ENCODE measurements around the gene PERCC1. TPM values are rescaled to one million over a fixed set of nuclear protein-coding genes. Genes with fewer than 3 reads are reported as not detected.
A peak's percentile ranks its signal among the peaks of the same experiment; 100 is the strongest.

PERCC1 gene
- total RNA-seq, 1 experiment from 2014 or later, result not detected

GRCh38 chr16:1459967-1460366 lies 29.1 kb downstream of the PERCC1 start:
- Histone ChIP-seq H3K27ac (ENCODE audit: low read depth, low read length, poor library complexity, severe bottlenecking) (peak overlapping the region; percentile 23), H3K4me1 (ENCODE audit: insufficient read depth, low read length, poor library complexity, severe bottlenecking) (no peaks in the 10 kb centered on the region), H3K36me3 (ENCODE audit: insufficient read depth, low read length, poor library complexity, severe bottlenecking) (no peaks in the 10 kb centered on the region), H3K27me3 (replicated peaks; ENCODE audit: insufficient read depth, low read depth, low read length, poor library complexity) (no peaks in the 10 kb centered on the region), H3K4me3 (ENCODE audit: low read depth, low read length, poor library complexity, severe bottlenecking) (no peak overlapping the region), H3K9me3 (ENCODE audit: low read depth, low read length, poor library complexity, severe bottlenecking) (no peaks in the 10 kb centered on the region)
- CTCF ChIA-PET, result no interaction called here
- intact Hi-C loops (cut with micrococcal nuclease; ENCODE audit: unreplicated experiment), result no loop called here
- POLR2A ChIA-PET (ENCODE audit: low non-redundant PET), result interaction anchor here (0.6 kb wide), 1 partner anchor 33 kb away, joined by 13 read pairs; no protein-coding TSS in a partner anchor
- no TSS peak for BruUV-seq (replicated peaks)
- no peak for DNase-seq (ENCODE audit: low spot score)
- TF ChIP-seq EZH2 (IDR thresholded peaks at IDR 0.05; ENCODE audit: borderline replicate concordance, low read depth, low read length, poor library complexity, severe bottlenecking), result no peak

GRCh38 chr16:1460602-1461138 lies 29.8 kb downstream of the PERCC1 start:
- BruUV-seq (replicated peaks), result no TSS peak
- no peak overlapping the region for H3K4me3 ChIP-seq (ENCODE audit: low read depth, low read length, poor library complexity, severe bottlenecking)
- H3K27me3 ChIP-seq (replicated peaks; ENCODE audit: insufficient read depth, low read depth, low read length, poor library complexity), result no peaks in the 10 kb centered on the region
- no peaks in the 10 kb centered on the region for H3K4me1 ChIP-seq (ENCODE audit: insufficient read depth, low read length, poor library complexity, severe bottlenecking)
- intact Hi-C loops (cut with micrococcal nuclease; ENCODE audit: unreplicated experiment), result no loop called here
- no peaks in the 10 kb centered on the region for H3K36me3 ChIP-seq (ENCODE audit: insufficient read depth, low read length, poor library complexity, severe bottlenecking)
- ChIA-PET POLR2A (ENCODE audit: low non-redundant PET) (no interaction called here), CTCF (no interaction called here)
- no peaks in the 10 kb centered on the region for H3K9me3 ChIP-seq (ENCODE audit: low read depth, low read length, poor library complexity, severe bottlenecking)
- TF ChIP-seq CTCF (conservative IDR thresholded peaks at IDR 0.05; ENCODE audit: low read depth, low read length) (no peak), EZH2 (IDR thresholded peaks at IDR 0.05; ENCODE audit: borderline replicate concordance, low read depth, low read length, poor library complexity, severe bottlenecking) (no peak)
- H3K27ac ChIP-seq (ENCODE audit: low read depth, low read length, poor library complexity, severe bottlenecking), result no peak overlapping the region
- no peak for DNase-seq (ENCODE audit: low spot score)

- CTCF ChIA-PET, result no interaction called here
Observed at GRCh38 chr16:1461146-1461545, 30.3 kb downstream of the PERCC1 start.

More at GRCh38 chr16:1461146-1461545, 30.3 kb downstream of the PERCC1 start:
- Histone ChIP-seq H3K36me3 (ENCODE audit: insufficient read depth, low read length, poor library complexity, severe bottlenecking) (no peaks in the 10 kb centered on the region), H3K4me3 (ENCODE audit: low read depth, low read length, poor library complexity, severe bottlenecking) (no peak overlapping the region), H3K9me3 (ENCODE audit: low read depth, low read length, poor library complexity, severe bottlenecking) (no peaks in the 10 kb centered on the region), H3K27me3 (replicated peaks; ENCODE audit: insufficient read depth, low read depth, low read length, poor library complexity) (no peaks in the 10 kb centered on the region), H3K27ac (ENCODE audit: low read depth, low read length, poor library complexity, severe bottlenecking) (no peak overlapping the region), H3K4me1 (ENCODE audit: insufficient read depth, low read length, poor library complexity, severe bottlenecking) (no peaks in the 10 kb centered on the region)
- TF ChIP-seq EZH2 (IDR thresholded peaks at IDR 0.05; ENCODE audit: borderline replicate concordance, low read depth, low read length, poor library complexity, severe bottlenecking) (no peak), CTCF (conservative IDR thresholded peaks at IDR 0.05; ENCODE audit: low read depth, low read length) (no peak)
- intact Hi-C loops (cut with micrococcal nuclease; ENCODE audit: unreplicated experiment), result no loop called here
- BruUV-seq (replicated peaks), result no TSS peak
- POLR2A ChIA-PET (ENCODE audit: low non-redundant PET), result no interaction called here
- no peak for DNase-seq (ENCODE audit: low spot score)

Measured in A673 (cell line).